ENCODE data around the gene SEZ6L2. TPM values are rescaled to one million over a fixed set of nuclear protein-coding genes. Genes with fewer than 3 reads are reported as not detected.

SEZ6L2 gene
- total and polyA plus RNA-seq, 2 donors (not counting 1 experiment from before 2014, with no cell fraction given), result 1.2 to 1.8 TPM

GRCh38 chr16:29868396-29869009 is 30.8 kb downstream of the SEZ6L2 start:
- TF ChIP-seq CTCF (conservative IDR thresholded peaks at IDR 0.05 in 1 of 2, IDR thresholded peaks at IDR 0.05 in 1 of 2; ENCODE audit: low read depth in 1 of 2, low read length in 2 of 2), result no peak
- no peak for TF ChIP-seq EZH2 (IDR thresholded peaks at IDR 0.05; ENCODE audit: low read length, missing control alignments)
- DNase-seq (ENCODE audit: low read depth in 2 of 2), result no peak

GRCh38 chr16:29864205-29864604 is 35.1 kb downstream of the SEZ6L2 start:
- Histone ChIP-seq H3K9ac (ENCODE audit: insufficient read depth, low read length) (no peak overlapping the region), H2AFZ (ENCODE audit: low read length) (no peak overlapping the region)

More at GRCh38 chr16:29868396-29869009, 30.8 kb downstream of the SEZ6L2 start:
- Histone ChIP-seq H3K9me3 (ENCODE audit: control insufficient read depth, insufficient read depth, low read depth, low read length) (no peaks in the 10 kb centered on the region), H2AFZ (ENCODE audit: low read length) (no peak overlapping the region), H3K27me3 (ENCODE audit: control insufficient read depth, insufficient read depth, low read length) (no peaks in the 10 kb centered on the region), H3K27ac (ENCODE audit: insufficient read depth, low read length) (no peak overlapping the region), H3K79me2 (ENCODE audit: control insufficient read depth, insufficient read depth, low read length) (no peaks in the 10 kb centered on the region), H4K20me1 (ENCODE audit: control insufficient read depth, extremely low read depth, insufficient read depth, low read length) (no peaks in the 10 kb centered on the region), H3K9ac (ENCODE audit: insufficient read depth, low read length) (no peak overlapping the region), H3K4me2 (ENCODE audit: extremely low read depth, insufficient read depth, low read length) (no peak overlapping the region), H3K4me1 (ENCODE audit: control insufficient read depth, extremely low read depth, insufficient read depth, low read length) (no peaks in the 10 kb centered on the region), H3K36me3 (ENCODE audit: control insufficient read depth, insufficient read depth, low read length) (no peaks in the 10 kb centered on the region), H3K4me3 (replicated peaks in 1 of 4; ENCODE audit: control extremely low read depth in 1 of 4, insufficient read depth in 1 of 4, low read depth in 3 of 4, low read length in 4 of 4) (no peak overlapping the region)

GRCh38 chr16:29863669-29863984 is 35.7 kb downstream of the SEZ6L2 start:
- H3K4me1 ChIP-seq (ENCODE audit: control insufficient read depth, extremely low read depth, insufficient read depth, low read length), result no peaks in the 10 kb centered on the region
- peaks cover 7% of the 10 kb centered on the region for H3K36me3 ChIP-seq (ENCODE audit: control insufficient read depth, insufficient read depth, low read length)
- H3K9ac ChIP-seq (ENCODE audit: insufficient read depth, low read length), result no peak overlapping the region
- H3K9me3 ChIP-seq (ENCODE audit: control insufficient read depth, insufficient read depth, low read depth, low read length), result no peaks in the 10 kb centered on the region
- peak overlapping the region; percentile 13 for H3K4me2 ChIP-seq (ENCODE audit: extremely low read depth, insufficient read depth, low read length)
- H3K27me3 ChIP-seq (ENCODE audit: control insufficient read depth, insufficient read depth, low read length), result no peaks in the 10 kb centered on the region
- TF ChIP-seq CTCF (conservative IDR thresholded peaks at IDR 0.05 in 1 of 2, IDR thresholded peaks at IDR 0.05 in 1 of 2; ENCODE audit: low read depth in 1 of 2, low read length in 2 of 2) (no peak), EZH2 (IDR thresholded peaks at IDR 0.05; ENCODE audit: low read length, missing control alignments) (no peak)
- H3K79me2 ChIP-seq (ENCODE audit: control insufficient read depth, insufficient read depth, low read length), result peaks cover 14% of the 10 kb centered on the region
- peak overlapping the region; percentile 51 for H2AFZ ChIP-seq (ENCODE audit: low read length)
- no peaks in the 10 kb centered on the region for H4K20me1 ChIP-seq (ENCODE audit: control insufficient read depth, extremely low read depth, insufficient read depth, low read length)
- H3K27ac ChIP-seq (ENCODE audit: insufficient read depth, low read length), result no peak overlapping the region
- DNase-seq (ENCODE audit: low read depth in 2 of 2), result no peak
- H3K4me3 ChIP-seq (replicated peaks in 1 of 4; ENCODE audit: control extremely low read depth in 1 of 4, insufficient read depth in 1 of 4, low read depth in 3 of 4, low read length in 4 of 4), result peak overlapping the region in 3 of 4 experiments; percentile 9 to 92 (median 13)

More at GRCh38 chr16:29864205-29864604, 35.1 kb downstream of the SEZ6L2 start:
- no peak overlapping the region for H3K4me3 ChIP-seq (replicated peaks in 1 of 4; ENCODE audit: control extremely low read depth in 1 of 4, insufficient read depth in 1 of 4, low read depth in 3 of 4, low read length in 4 of 4)
- TF ChIP-seq EZH2 (IDR thresholded peaks at IDR 0.05; ENCODE audit: low read length, missing control alignments), result no peak
- TF ChIP-seq CTCF (conservative IDR thresholded peaks at IDR 0.05 in 1 of 2, IDR thresholded peaks at IDR 0.05 in 1 of 2; ENCODE audit: low read depth in 1 of 2, low read length in 2 of 2), result no peak
- H3K9me3 ChIP-seq (ENCODE audit: control insufficient read depth, insufficient read depth, low read depth, low read length), result no peaks in the 10 kb centered on the region
- no peak for DNase-seq (ENCODE audit: low read depth in 2 of 2)
- H3K4me2 ChIP-seq (ENCODE audit: extremely low read depth, insufficient read depth, low read length), result no peak overlapping the region
- no peaks in the 10 kb centered on the region for H3K4me1 ChIP-seq (ENCODE audit: control insufficient read depth, extremely low read depth, insufficient read depth, low read length)
- H3K27me3 ChIP-seq (ENCODE audit: control insufficient read depth, insufficient read depth, low read length), result no peaks in the 10 kb centered on the region
- no peaks in the 10 kb centered on the region for H4K20me1 ChIP-seq (ENCODE audit: control insufficient read depth, extremely low read depth, insufficient read depth, low read length)
- H3K36me3 ChIP-seq (ENCODE audit: control insufficient read depth, insufficient read depth, low read length), result peaks cover 3% of the 10 kb centered on the region
- no peak overlapping the region for H3K27ac ChIP-seq (ENCODE audit: insufficient read depth, low read length)
- H3K79me2 ChIP-seq (ENCODE audit: control insufficient read depth, insufficient read depth, low read length), result peaks cover 14% of the 10 kb centered on the region
